ELF-1 (cell line): ENCODE data around the gene TPX2.

Experiments
- DNase-seq: peaks from one replicate; pipeline ENCODE4 v3.0.0-alpha.2; 2016; ENCODE audit warnings: low read depth, low spot score

The TPX2 gene

DNA sequence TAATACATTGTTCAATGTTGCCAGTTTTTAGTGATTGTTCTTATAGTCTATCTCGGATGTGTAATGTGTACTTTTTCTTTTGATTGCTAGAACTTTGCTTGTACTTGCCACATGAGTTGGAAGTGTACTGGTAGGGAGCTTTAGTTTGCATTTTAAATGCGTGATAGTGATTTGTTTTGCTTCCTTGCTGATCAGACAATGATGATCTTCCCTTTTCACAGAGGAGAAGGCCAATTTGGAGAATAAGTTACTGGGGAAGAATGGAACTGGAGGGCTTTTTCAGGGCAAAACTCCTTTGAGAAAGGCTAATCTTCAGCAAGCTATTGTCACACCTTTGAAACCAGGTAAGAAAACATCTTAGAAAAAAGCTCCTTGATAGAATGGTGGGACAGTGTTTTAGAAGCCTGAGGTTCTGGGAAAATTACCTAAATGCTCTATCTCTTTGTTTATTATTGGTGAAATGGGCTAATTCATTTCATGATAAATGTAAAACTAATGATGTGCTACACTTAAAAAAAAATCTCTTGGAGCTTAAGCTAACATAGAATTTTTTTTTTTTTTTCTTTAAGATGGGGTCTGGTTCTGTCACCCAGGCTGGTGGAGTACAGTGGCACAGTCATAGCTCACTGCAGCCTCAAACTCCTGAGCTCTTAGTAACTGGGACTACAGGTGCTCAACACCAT is 20.9 kb downstream of the TPX2 start:
- no peak for DNase-seq

DNA sequence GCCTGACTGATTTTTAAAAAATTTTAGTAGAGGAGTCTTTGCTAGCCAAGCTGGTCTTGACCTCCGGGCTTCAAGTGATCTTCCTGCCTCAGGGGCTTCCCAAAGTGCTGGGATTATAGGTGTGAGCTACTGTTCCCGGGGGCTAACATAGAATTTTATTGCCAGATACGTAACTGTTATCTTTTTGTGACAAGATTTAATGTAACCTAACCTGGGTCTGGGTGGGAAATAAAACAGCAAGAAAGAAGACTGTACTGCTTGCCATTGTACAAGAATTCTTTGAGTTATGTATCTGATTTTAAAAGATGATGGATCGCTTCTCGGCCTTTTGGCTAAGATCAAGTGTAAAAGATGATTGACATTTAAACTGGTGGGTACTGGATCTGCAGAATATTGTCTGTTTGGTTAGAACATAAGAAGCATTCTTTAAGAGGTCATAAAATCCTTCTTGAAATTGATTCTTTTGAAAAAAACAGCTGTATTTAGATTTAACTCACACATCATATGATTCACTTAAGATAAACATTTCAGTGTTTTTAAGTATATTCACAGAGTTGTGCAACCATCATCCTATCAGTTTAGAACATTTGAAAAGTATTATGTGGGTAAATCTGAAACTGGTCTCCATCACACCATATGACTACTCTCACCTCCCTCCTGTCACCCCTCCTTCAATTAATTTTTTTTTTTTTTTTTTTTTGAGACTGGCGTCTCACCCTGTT is 21.6 kb downstream of the TPX2 start:
- no peak for DNase-seq

DNA sequence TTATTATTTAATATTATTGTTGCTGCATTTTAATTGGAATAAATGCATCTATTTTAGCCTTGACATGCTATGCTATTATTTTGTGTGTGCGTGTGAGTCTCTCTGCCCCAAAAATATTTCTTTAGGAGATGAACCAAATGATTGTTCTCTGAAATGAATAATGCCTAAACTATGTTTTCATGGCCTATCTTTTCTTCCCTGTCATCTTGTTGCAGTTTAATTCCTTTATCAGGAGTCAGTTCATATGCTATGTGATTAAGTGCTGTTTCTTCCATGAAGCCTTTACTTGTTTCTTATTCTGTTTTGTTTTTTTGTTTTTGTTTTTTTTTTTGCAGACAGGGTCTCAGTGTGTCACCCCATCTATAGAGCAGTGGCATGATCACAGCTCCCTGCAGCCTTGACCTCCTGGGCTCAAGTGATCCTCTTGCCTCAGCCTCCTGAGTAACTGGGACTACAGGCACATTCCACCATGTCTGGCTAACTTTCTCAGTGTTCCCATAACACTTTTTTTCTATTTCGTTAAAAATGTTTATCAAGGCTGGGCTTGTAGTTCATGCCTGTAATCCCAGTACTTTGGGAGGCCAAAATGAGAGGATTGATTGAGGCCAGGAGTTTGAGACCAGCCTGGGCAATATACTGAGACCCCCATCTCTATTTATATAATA is 25.7 kb downstream of the TPX2 start:
- DNase-seq: no peak

DNA sequence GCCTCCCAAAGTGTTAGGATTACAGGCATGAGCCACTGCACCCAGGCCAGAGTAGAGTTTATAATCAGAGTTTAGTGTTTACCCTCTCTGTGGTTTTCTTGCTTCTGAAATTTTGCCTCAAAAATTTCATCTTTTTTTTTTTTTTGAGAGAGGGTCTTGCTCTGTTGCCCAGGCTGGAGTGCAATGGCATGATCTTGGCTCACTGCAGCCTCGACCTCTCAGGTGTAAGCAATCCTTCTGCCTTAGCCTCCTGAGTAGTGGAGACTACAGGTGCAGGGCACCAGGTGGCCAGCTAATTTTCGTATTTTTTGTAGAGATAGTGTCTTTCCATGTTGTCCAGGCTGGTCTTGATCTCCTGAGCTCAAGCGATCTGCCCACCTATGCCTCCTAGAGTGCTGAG is 28.7 kb downstream of the TPX2 start:
- no peak for DNase-seq

DNA sequence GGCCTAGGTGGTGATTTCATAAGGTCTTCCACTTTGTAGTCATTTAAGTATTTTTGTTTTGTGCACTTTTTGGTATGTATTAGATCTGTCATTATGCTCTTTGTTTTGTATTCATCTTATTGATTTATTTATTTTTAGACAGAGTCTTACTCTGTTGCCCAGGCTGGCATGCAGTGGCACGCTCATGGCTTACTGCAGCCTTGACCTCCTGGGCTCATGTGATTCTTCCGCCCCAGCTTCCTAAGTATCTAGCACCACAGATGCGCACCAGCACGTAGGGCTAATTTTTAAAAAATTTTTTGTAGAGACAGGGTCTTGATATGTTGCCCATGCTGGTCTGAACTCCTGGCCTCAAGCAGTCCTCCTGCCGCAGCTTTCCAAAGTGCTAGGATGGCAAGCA is 30.6 kb downstream of the TPX2 start:
- DNase-seq: no peak

DNA sequence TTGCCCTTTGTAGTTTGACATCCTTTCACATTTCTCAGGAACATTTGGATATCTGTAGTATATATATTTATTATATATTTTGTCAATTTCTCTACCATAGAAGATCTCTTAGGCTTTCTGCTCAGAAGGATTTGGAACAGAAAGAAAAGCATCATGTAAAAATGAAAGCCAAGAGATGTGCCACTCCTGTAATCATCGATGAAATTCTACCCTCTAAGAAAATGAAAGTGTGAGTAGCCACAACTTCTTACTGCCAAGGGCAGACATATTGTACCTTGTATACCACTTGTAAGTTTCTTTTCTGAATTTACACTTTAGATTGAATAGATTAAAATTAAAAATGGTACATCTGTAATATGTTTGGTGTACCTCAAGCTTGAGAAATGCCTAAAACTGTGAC is 31.2 kb downstream of the TPX2 start:
- no peak for DNase-seq

DNA sequence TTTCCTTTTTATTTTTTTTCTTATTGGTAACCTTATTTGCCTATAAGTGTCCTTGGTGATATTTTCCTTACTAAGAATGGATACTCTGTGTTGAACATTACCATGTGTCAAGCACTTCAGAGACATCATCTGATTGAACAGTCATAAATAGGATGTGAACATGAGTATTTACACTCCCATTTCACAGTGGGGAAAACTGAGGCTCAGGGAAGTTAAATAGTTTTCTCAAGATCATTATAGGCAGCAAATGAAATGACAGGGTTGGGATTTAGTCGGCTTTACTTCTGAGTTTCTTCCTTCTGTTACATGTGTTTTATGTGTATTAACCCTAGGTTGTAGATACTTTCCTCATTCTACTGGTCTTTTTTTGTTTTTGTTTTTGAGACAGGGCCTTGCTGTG is 35.3 kb downstream of the TPX2 start:
- DNase-seq: no peak

DNA sequence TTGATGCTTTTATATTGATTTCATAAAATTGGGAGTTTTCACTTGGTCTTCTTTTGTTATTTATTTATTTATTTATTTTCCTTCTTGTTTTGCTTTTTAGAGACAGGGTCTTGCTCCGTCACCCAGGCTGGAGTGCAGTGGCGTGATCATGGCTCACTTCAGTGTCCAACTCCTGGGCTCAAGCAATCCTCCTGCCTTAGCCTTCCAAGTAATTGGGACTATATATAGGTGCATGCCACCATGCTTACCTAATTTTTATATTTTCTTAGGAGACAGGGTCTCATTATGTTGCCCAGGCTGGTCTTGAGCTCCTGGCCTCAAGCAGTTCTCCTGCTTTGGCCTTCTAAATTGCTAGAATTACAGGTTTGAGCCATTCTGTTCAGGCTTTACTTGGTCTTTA is 41.7 kb downstream of the TPX2 start:
- DNase-seq: no peak

DNA sequence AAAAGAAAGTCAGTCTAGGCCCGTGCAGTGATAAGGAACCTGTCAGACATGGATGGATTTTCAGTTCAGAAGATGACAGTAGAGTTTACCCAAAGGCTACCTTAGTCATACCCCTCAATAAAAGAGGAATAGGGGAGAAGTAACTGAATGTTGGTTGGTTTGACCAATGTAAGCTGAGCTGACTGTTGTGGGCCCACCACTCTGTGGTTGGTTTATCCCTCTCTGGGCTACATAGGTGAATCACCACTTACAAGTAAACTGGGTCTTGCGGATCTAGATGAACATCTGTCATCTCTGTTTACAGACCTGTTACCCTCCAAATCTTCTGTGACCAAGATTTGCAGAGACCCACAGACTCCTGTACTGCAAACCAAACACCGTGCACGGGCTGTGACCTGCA is 42.9 kb downstream of the TPX2 start:
- no peak for DNase-seq

DNA sequence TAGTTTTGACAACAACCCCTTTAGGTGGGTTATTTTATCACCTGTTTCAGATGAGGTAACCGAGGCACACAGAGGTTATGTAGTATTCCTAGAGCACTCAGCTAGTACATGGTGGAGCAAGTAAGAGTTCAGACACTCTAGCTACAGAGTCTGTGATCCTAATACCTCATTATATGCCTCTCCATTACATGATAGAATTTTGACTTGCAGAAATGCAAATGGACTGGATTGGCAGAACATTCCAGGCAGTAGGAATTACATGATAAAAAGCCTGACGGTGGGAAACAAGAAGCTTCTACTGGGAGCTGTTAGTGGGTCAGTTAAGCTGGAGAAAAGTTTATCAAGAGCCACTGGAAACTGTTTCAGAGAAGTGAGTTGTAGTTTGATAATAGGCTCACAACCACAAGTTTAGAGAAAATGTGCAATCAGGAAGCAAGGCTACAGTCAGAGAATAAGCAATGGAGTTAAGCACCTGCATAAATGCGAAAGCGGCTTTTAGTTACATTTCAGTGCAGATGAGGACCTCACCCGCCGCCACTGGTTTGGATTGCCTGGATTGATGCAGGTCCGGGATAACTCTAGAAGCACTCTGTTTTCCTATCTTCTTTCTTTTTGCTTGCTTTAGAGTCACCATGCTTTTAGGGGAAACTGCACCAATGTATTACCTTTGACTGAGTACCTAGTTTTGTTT is 45.4 kb downstream of the TPX2 start:
- no peak for DNase-seq

DNA sequence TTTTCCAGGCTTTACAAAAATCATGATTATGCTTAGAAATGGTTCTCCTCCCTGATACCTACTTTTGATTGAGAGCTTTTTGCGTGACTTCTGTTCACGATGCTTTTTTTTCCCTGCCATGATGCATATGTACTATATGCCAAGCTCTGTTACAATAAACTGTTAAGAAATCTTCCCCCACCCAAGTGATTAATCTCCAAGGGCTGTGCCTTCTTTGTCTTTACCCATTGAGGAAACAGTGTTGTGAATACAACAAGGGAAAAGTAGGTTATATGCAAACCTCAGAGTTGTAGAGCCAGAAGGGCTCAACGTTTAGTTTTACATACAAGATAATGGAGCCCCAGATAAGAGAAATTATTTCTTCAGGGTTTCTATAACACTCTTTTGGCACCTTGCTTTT is 46.0 kb downstream of the TPX2 start:
- DNase-seq: no peak

DNA sequence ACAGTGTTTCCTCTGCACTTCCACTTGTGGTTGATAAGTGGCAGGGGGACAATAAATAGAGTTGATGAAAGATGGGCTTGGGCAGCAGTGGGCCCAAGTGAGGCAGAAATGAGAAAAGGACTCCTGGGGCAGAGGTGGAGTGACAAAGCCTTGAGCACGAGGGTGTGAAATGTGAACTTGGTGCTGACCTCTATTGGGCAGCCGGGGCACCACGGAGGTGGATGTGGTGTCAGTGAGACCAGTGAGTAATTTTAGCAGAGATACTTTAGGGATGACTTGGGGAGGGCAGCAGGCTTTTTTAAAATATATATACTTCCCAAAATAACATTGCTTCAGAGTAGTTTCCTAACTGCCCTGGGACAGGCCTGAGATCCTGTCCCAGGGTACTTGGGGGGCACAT is 49.5 kb downstream of the TPX2 start:
- DNase-seq: peak; percentile 8

DNA sequence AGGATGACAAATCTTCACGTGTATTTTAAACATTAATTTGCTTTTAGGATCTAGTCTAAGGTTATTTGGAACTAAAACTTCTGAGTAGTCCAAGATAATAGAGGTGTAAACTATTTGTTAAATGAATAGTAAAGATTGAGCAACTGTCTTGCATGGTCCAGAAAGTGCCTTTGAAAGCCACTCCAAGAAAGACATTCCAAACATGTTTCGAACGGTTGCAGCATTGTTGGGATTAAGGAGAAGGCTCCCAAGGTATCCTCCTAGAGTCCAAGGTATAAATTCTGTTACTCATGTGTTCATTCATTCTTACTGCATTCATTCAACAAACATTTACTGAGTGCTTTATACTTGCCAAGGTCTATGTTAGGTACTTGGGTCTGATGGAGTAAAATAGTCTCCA is 51.3 kb downstream of the TPX2 start:
- DNase-seq: no peak

DNA sequence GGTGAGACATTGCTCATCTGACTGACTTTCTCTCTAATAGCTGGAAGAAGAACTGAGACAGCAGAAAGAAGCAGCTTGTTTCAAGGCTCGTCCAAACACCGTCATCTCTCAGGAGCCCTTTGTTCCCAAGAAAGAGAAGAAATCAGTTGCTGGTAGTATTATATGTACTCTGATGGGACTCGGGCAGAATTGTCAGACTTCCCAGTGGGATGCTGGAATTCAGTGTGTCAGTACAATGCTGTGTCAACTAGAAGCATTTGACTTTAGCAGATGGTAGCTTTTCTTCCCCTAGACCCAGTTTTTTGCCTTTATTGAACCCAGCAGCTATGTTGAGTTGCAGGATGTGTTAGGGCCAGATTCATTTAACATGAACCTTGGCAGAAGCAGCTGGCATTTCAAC is 58.3 kb downstream of the TPX2 start:
- DNase-seq: no peak

DNA sequence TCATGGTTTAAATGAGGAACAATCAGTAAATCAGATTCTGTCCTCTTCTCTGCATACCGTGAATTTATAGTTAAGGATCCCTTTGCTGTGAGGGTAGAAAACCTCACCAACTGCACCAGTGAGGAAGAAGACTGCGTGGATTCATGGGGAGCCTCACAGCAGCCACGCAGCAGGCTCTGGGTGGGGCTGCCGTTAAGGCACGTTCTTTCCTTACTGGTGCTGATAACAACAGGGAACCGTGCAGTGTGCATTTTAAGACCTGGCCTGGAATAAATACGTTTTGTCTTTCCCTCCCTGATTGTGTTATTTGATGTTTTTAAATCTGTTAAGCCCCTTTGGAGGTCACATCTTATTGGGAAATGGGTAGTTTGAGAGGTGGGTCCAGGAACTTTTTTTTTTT is 62.4 kb downstream of the TPX2 start:
- no peak for DNase-seq

DNA sequence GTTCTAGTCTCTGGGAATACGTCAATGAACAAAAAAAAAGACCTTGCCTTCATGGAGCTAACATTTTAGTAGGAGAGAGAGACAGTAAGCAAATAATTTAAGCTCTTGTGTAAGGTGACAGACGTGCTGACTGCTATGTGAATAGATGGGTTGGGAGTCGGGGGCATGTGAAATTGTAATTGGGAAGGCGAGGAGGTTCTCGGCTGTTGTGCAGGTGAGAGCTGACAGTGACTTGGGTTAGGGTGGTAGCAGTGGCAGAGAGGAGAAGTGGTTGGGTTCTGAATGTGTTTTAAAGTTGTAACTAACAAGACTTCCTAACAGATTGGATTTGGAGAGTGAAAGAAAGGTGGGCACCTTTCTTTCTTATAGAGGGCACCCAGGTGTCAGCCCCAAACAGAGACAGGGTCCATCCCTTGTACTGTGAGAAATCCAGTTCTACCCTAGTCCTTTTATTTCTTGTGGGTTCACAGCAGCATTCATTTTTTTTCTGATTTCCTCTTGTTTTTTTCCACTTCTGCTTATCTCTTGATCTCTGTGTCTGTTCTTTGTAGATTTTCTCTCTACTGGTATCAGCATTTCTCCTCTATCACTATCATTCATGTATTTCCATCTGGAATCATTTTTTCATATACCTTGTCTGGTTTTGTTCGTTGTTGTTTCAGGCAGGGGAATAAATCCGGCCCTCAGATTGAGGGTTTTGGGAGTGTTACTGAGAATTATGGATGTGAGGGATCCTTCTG is 64.6 kb downstream of the TPX2 start:
- no peak for DNase-seq

DNA sequence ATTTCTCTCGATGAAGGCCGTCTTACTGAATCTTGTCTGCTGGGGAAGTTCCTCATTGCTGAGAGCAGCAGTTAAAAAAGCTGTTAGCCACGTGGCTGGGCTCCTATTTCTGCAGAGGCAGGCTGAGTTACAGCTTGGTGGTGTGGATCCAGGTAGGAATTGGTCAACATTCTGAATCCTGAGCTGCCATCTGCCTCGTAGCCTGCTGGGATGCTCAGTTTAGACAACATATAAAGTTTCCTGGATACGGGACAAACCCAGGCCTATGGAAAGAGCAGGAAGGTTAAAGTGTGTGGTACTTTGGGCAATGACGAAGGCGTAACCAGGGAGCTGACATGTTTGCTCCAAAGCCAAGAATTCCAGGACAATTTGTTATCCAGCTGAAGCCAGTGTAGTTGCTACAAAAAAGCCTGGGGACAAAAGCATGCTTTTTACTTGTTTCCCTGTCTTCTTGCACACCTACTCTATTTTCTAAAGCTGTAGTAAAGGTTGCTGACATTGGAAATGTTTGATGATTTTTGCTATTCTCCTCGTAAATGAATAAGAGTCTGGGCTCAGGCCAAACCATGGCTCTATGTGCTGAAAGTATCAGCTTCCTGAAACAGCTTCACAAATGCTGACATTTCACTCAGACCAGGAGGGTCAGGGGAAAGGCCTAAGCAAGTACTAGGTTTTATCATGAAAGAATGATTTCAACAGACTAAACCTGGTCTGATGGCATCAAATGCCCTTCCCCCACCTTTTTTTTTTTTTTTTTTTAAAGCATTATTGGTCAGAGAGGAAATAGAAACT is 67.7 kb downstream of the TPX2 start:
- DNase-seq: no peak

DNA sequence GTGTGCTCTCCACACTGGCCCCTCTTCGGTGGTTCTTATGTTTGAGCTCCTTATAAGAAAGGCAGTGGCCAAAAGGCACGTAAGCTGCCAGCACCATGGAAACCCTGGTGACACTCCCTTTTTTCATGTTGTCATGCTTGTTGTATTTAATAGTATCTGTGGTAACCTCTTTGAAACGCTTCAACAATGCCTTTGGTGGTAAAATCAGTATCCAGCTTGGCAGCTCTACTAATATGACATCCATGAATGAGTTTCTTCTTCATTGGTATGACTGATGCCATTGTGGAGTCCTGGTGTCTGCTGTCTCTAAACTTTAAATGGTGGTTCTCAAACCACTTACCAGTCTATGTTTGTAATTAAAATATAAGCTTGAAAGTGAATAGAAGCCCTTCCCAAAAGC is 69.4 kb downstream of the TPX2 start:
- no peak for DNase-seq

DNA sequence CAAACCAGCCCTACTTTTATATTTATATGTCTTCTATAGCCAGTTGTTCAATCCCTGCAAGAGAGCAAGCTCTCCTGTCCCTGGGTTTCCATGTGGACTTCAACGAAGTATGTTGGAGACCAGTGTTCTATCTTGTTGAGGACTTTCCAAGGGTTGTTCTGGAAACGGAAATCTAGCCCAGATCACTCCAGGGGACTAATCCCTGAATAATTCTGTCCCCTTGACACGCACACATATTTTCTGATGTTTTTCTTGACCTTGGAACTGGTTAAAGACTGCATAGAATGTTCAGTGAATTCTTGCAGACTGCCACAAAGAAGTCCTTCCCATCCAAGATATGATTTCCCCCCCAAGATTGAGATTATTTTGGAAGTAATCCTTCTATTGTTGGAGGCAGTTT is 70.6 kb downstream of the TPX2 start:
- DNase-seq: no peak

DNA sequence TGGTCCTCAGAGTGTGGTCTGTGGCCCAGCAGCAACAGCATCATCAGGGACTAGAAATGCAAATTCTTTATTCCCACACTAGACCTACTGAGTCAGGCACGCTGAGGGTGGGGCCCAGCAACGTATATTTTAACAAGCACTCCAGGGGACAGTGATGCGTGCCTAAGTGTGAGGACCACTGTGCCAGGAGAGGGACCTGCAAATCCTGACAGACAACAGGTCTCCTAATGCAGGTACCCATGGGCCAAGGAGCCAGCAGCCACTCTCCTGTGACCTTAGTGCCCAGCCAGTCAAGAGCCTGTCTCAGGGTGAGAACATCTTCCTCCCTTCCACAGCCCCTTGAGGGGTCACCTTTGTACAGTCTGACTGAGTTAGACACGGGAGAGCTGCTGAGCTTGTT is 72.1 kb downstream of the TPX2 start:
- no peak for DNase-seq
